ENCODE data around the gene MCM7. TPM values are rescaled to one million over a fixed set of nuclear protein-coding genes. Genes with fewer than 3 reads are reported as not detected.

The MCM7 gene
- total and polyA plus RNA-seq, 2 of the 13 experiments (the other 11 are each of a cell fraction or from before 2014, with no cell fraction given): 84.5 to 214 TPM

DNA sequence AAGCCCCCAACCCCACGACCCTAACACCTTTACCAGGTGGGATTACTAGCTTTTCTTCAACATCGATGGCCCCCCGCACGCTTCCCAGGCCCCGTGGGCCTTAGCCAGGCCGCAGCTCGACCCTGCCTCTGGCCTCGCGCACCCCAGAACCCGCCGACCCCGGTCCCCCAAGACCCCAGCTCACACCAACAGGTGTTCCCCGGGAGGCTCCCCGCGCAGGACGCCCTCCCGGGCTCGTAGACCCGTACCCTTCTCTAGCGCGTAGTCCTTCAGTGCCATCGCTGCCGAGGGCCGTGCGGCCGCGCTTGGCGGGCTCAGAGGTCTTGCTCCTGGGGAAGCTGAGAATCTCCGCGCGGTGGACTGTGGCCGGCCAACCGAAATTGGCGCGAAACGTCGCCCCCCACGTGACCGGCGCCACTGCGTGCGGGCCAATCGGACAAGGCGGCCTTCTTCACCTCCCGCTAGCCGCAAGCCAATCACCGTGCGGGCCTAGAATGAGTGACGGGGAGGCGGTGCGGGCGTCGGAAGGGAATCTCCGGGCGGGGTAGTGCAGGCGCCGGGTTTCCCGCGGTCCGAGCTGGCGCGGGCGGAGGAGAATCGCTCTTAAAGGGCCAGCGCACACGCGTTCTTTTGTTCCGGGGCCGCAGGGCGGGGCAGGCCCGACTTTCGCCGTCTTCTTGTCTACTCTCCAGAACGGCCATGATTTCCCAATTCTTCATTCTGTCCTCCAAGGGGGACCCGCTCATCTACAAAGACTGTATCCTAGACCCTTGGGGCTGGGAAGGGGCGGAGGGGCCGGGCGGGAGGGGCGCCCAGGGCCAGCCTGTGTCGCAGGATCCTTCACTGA is at the start of gene MCM7, which contains the start of gene AP4M1 (continued):
- no peak for TF ChIP-seq PAF1 (CRISPR knock-in tag; IDR thresholded peaks at IDR 0.05)
- TF ChIP-seq KLF9 (CRISPR knock-in tag; IDR thresholded peaks at IDR 0.05; ENCODE audit: low read depth): no peak
- no peak; the same call in 1 of the 2 replicates for TF ChIP-seq ZNF431 (CRISPR knock-in tag; IDR thresholded peaks at IDR 0.05; ENCODE audit: borderline replicate concordance, low read depth)
- no peak for TF ChIP-seq NFIC (IDR thresholded peaks at IDR 0.05; ENCODE audit: low read length)
- TF ChIP-seq ZNF180 (CRISPR knock-in tag; IDR thresholded peaks at IDR 0.05; ENCODE audit: borderline replicate concordance, low read depth): no peak
- TF ChIP-seq, protein P1, sequence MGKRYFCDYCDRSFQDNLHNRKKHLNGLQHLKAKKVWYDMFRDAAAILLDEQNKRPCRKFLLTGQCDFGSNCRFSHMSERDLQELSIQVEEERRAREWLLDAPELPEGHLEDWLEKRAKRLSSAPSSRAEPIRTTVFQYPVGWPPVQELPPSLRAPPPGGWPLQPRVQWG (CRISPR knock-in tag; IDR thresholded peaks at IDR 0.05; ENCODE audit: borderline replicate concordance, low read depth): no peak
- TF ChIP-seq ZNF672 (CRISPR knock-in tag; IDR thresholded peaks at IDR 0.05): no peak
- TF ChIP-seq, protein P2, sequence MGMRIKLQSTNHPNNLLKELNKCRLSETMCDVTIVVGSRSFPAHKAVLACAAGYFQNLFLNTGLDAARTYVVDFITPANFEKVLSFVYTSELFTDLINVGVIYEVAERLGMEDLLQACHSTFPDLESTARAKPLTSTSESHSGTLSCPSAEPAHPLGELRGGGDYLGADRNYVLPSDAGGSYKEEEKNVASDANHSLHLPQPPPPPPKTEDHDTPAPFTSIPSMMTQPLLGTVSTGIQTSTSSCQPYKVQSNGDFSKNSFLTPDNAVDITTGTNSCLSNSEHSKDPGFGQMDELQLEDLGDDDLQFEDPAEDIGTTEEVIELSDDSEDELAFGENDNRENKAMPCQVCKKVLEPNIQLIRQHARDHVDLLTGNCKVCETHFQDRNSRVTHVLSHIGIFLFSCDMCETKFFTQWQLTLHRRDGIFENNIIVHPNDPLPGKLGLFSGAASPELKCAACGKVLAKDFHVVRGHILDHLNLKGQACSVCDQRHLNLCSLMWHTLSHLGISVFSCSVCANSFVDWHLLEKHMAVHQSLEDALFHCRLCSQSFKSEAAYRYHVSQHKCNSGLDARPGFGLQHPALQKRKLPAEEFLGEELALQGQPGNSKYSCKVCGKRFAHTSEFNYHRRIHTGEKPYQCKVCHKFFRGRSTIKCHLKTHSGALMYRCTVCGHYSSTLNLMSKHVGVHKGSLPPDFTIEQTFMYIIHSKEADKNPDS (CRISPR knock-in tag; IDR thresholded peaks at IDR 0.05): no peak
- TF ChIP-seq ZNF607 (CRISPR knock-in tag; IDR thresholded peaks at IDR 0.05; ENCODE audit: borderline replicate concordance): no peak; the same call in 1 of the 2 replicates
- no peak for TF ChIP-seq ZBTB44 (CRISPR knock-in tag; IDR thresholded peaks at IDR 0.05)
- no peak for TF ChIP-seq ZNF784 (CRISPR knock-in tag; IDR thresholded peaks at IDR 0.05; ENCODE audit: borderline replicate concordance)
- no peak for TF ChIP-seq ATF3 (CRISPR knock-in tag; IDR thresholded peaks at IDR 0.05)
- TF ChIP-seq MAFG (CRISPR knock-in tag; IDR thresholded peaks at IDR 0.05): no peak
- no peak; the same call in 1 of the 2 replicates for TF ChIP-seq PRDM15 (CRISPR knock-in tag; IDR thresholded peaks at IDR 0.05)
- TF ChIP-seq FOXJ3 (CRISPR knock-in tag; IDR thresholded peaks at IDR 0.05; ENCODE audit: borderline replicate concordance): no peak; the same call in 1 of the 2 replicates
- TF ChIP-seq XBP1 (CRISPR knock-in tag; IDR thresholded peaks at IDR 0.05): no peak
- no peak for TF ChIP-seq TCF12 (IDR thresholded peaks at IDR 0.05)
- TF ChIP-seq TCF12 (CRISPR knock-in tag; IDR thresholded peaks at IDR 0.05): no peak; the same call in 1 of the 2 replicates

Data from HepG2 (cell line).